ENCODE measurements around the gene ANKRA2. TPM values are rescaled to one million over a fixed set of nuclear protein-coding genes. Genes with fewer than 3 reads are reported as not detected.

Gene ANKRA2
- total RNA-seq, 4 donors from 2014 or later: 18.1 to 28.2 (median 23.0) TPM

DNA sequence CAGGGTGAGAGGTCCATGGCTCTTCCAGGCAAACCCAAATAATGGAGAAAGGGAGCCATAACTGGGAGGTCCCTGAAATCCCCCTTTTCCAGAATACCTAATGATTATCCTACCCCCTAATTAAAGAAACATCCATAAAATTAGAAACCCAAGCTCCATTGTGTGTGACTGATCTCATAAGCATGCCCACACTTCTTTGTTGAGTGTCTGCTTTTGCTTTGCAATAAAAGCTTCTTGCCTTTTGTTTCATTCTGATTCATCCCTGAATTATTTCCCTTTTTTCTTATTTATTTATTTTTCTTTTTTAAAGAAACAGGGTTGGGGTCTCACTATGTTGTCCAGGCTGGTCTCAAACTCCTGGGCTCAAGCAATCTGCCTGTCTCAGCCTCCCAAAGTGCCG is 34.1 kb downstream of the ANKRA2 start:
- intact Hi-C loops (cut with DNase I): no loop called here
- Histone ChIP-seq H3K27me3 (no peaks in the 10 kb centered on the region), H3K4me3 (no peak overlapping the region), H3K4me1 (peaks cover 0 to 6% (median under 1%) of the 10 kb centered on the region in 4 donors), H3K27ac (replicated peaks in 1 of 4) (no peak overlapping the region), H3K9me3 (no peaks in the 10 kb centered on the region), H3K36me3 (no peaks in the 10 kb centered on the region)
- 88% methylated on average over 1 of the region's 1 CpG for WGBS
- peak; percentile 7 for DNase-seq (ENCODE audit: extremely low spot score)
- TF ChIP-seq EP300 (IDR thresholded peaks at IDR 0.05): no peak
- TF ChIP-seq POLR2AphosphoS5 (IDR thresholded peaks at IDR 0.05): no peak
- TF ChIP-seq, protein P1, sequence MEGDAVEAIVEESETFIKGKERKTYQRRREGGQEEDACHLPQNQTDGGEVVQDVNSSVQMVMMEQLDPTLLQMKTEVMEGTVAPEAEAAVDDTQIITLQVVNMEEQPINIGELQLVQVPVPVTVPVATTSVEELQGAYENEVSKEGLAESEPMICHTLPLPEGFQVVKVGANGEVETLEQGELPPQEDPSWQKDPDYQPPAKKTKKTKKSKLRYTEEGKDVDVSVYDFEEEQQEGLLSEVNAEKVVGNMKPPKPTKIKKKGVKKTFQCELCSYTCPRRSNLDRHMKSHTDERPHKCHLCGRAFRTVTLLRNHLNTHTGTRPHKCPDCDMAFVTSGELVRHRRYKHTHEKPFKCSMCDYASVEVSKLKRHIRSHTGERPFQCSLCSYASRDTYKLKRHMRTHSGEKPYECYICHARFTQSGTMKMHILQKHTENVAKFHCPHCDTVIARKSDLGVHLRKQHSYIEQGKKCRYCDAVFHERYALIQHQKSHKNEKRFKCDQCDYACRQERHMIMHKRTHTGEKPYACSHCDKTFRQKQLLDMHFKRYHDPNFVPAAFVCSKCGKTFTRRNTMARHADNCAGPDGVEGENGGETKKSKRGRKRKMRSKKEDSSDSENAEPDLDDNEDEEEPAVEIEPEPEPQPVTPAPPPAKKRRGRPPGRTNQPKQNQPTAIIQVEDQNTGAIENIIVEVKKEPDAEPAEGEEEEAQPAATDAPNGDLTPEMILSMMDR (IDR thresholded peaks at IDR 0.05): no peak
- TF ChIP-seq POLR2A (IDR thresholded peaks at IDR 0.05; ENCODE audit: low read depth): no peak

DNA sequence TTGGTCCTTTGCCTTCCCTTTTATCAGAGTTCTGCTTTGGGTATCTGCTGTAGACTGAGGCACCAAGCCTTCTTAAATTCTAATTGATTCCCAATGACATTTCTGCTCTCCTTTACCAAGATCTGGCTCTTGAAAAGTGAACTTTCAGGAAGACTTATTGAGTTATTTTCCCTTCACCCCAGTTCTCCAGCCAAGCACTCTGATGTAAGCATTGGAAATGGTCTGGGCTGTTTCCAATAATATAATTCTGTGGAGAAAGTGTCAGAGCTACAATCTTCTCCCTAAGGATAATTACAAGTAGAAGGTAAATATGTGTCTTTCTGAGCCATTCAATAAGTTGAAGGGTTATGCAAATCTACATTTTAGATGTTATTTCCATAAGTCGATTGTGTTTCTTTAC is 36.4 kb downstream of the ANKRA2 start:
- 84% methylated on average over 1 of the region's 1 CpG for WGBS
- peak; percentile 29 for DNase-seq (ENCODE audit: extremely low spot score)
- TF ChIP-seq EP300 (IDR thresholded peaks at IDR 0.05) (no peak), POLR2AphosphoS5 (IDR thresholded peaks at IDR 0.05) (no peak), POLR2A (IDR thresholded peaks at IDR 0.05; ENCODE audit: low read depth) (no peak)
- TF ChIP-seq, protein P1 (IDR thresholded peaks at IDR 0.05): no peak
- Histone ChIP-seq H3K27ac (replicated peaks in 1 of 4) (no peak overlapping the region), H3K4me1 (peaks cover 0 to 21% (median 14%) of the 10 kb centered on the region in 4 donors), H3K27me3 (no peaks in the 10 kb centered on the region), H3K4me3 (no peak overlapping the region), H3K36me3 (no peaks in the 10 kb centered on the region), H3K9me3 (no peaks in the 10 kb centered on the region)
- intact Hi-C loops (cut with DNase I): no loop called here

DNA sequence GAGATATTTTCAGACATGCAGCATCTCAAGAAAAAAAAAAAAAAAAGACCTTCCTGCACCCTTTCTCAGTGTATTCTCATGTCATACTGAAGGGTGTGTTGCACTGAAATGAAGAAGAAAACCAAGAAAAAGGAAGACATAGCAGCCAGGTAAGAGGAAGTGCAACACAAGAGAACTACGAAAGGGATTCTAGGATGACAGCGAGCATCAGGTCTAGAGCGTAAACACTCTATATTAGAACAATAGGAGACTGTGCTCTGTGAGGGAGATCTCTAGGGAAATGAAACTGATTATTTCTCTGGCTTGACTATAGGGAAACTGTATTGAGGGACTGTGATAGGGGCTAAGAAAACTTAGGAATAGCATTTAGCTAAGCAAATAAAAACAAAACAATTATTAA is 37.2 kb downstream of the ANKRA2 start:
- no peaks in the 10 kb centered on the region for H3K36me3 ChIP-seq
- intact Hi-C loops (cut with DNase I): no loop called here
- H3K27ac ChIP-seq (replicated peaks in 1 of 4): no peak overlapping the region
- WGBS: 74% methylated on average over 3 of the region's 3 CpGs
- TF ChIP-seq POLR2AphosphoS5 (IDR thresholded peaks at IDR 0.05) (no peak), EP300 (IDR thresholded peaks at IDR 0.05) (no peak), POLR2A (IDR thresholded peaks at IDR 0.05; ENCODE audit: low read depth) (no peak)
- TF ChIP-seq, protein P1 (IDR thresholded peaks at IDR 0.05): no peak
- peak; percentile 34 for DNase-seq (ENCODE audit: extremely low spot score)
- peaks cover 0 to 21% (median 14%) of the 10 kb centered on the region in 4 donors for H3K4me1 ChIP-seq
- no peaks in the 10 kb centered on the region for H3K9me3 ChIP-seq
- H3K27me3 ChIP-seq: no peaks in the 10 kb centered on the region
- H3K4me3 ChIP-seq: no peak overlapping the region

DNA sequence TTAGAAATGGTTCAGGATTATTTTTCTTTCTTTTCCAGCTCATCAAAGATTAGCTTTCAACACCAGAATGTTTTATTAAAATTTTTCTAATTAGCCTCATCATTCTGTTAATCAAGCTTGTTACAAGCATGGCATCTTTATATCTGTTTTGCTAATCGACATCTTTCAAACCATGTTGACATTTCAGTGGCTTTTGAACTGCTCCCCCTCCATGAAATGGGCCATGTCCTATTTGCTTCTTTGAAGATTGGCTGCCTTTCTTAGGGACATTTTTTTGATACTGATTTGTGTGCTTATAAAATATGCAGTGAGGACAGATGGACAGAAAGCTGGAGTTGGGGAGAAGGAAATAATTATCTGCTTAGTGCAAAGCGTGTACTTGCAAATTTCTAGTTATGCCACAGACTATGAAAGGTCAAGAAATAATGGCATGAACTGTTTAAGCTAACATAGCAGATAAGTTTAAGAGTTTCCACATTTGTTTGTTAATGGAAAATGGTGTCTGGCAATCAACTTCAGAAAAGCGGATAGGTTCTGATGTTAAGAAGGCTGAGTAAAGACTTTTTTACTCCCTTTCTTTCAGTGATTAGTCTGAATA is 39.7 kb downstream of the ANKRA2 start:
- H3K36me3 ChIP-seq: no peaks in the 10 kb centered on the region
- 60% methylated on average over 3 of the region's 3 CpGs for WGBS
- H3K27me3 ChIP-seq: no peaks in the 10 kb centered on the region
- H3K4me3 ChIP-seq: no peak overlapping the region
- TF ChIP-seq POLR2A (IDR thresholded peaks at IDR 0.05; ENCODE audit: low read depth) (no peak), EP300 (IDR thresholded peaks at IDR 0.05) (no peak), POLR2AphosphoS5 (IDR thresholded peaks at IDR 0.05) (no peak)
- TF ChIP-seq, protein P1 (IDR thresholded peaks at IDR 0.05): no peak
- H3K9me3 ChIP-seq: no peaks in the 10 kb centered on the region
- no peak overlapping the region for H3K27ac ChIP-seq (replicated peaks in 1 of 4)
- H3K4me1 ChIP-seq: peaks cover 0 to 27% (median 14%) of the 10 kb centered on the region in 4 donors
- DNase-seq (ENCODE audit: extremely low spot score): no peak
- intact Hi-C loops (cut with DNase I): no loop called here

DNA sequence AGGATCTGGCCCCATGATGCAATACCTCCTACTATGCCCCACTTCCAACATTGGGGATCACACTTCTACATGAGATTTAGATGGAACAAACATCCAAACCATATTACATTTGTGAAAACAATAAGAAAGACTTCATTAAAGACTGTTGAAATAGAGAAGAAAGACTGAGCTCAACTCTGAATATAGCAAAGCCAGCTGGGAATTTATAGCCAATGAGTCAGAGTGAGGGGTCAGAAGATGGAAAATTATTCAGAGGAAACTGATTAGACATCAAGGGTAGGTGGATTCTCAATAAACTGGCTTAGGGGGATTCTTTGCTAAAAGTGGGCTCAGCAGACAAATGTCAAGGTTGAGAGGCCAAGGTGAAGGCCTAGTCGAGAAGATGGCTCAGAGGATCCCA is 41.6 kb downstream of the ANKRA2 start:
- Histone ChIP-seq H3K27me3 (no peaks in the 10 kb centered on the region), H3K36me3 (no peaks in the 10 kb centered on the region), H3K27ac (replicated peaks in 1 of 4) (no peak overlapping the region), H3K4me1 (peaks cover 0 to 32% (median 16%) of the 10 kb centered on the region in 4 donors), H3K4me3 (no peak overlapping the region), H3K9me3 (no peaks in the 10 kb centered on the region)
- TF ChIP-seq POLR2AphosphoS5 (IDR thresholded peaks at IDR 0.05): no peak
- TF ChIP-seq POLR2A (IDR thresholded peaks at IDR 0.05; ENCODE audit: low read depth): no peak
- TF ChIP-seq EP300 (IDR thresholded peaks at IDR 0.05): no peak
- 81% methylated on average over 1 of the region's 1 CpG for WGBS
- intact Hi-C loops (cut with DNase I): no loop called here
- no peak for DNase-seq (ENCODE audit: extremely low spot score)
